K562 (cell line): Measurements from ENCODE around the gene DCTN2. TPM values are rescaled to one million over a fixed set of nuclear protein-coding genes. Genes with fewer than 3 reads are reported as not detected.

ENCODE experiments used
- ATAC-seq: fragments of 200-7000 bp; cut with Tn5 transposase; 3 replicates; pipeline ENCODE4 v1.9.1; 2020; ENCODE audit warnings: moderate library complexity
- BruUV-seq: library from RNA; stranded (reverse); fragments of 400-500 nt; replicated peaks from 2 replicates; lab custom pipeline; 2021; lab: Mats Ljungman, UMichigan
- CTCF ChIA-PET: fragments of 300-600 bp; formaldehyde crosslinking; extraction: SDS; loops from one replicate; lab custom pipeline; 2021; ENCODE audit warnings: low intra/inter-chr PET ratio; lab: Yijun Ruan, JAX
- POLR2A ChIA-PET: fragments of 300-600, 350-650 bp; sonication (Branson Sonifier 250); formaldehyde crosslinking; extraction: SDS; loops from one replicate; lab custom pipeline; 2021; ENCODE audit warnings: antibody characterized with exemption, inconsistent platforms; lab: Yijun Ruan, JAX
- DNase-seq, 4 experiments: peaks; one replicate each; pipeline versions ENCODE4 v3.0.0 to v3.0.0-alpha.2; 2011 to 2018; ENCODE audit warnings: low spot score in 3 of 4, mixed read lengths in 3 of 4; ENCODE audit errors: extremely low read depth in 1 of 4
- FAIRE-seq: peaks from 2 replicates; lab custom pipeline; 2011; peaks lifted over from hg19 to GRCh38; lab: Jason Lieb, UNC
- H2AFZ ChIP-seq: 2 replicates; pipeline ENCODE4 v1.6.0; 2011; ENCODE audit warnings: low read depth, low read length, control low read depth, inconsistent platforms
- H3K27ac ChIP-seq: fragments of 200-600 bp; 3 replicates; pipeline ENCODE4 v1.8.0; 2011; ENCODE audit warnings: low read depth, mild to moderate bottlenecking, control low read depth, inconsistent platforms, low read length, moderate library complexity, mixed read lengths; ENCODE audit errors: extremely low read depth
- H3K27me3 ChIP-seq, 2 experiments: fragments of 300-600 bp in 1 of 2; 2 replicates in 1 of 2; 3 replicates in 1 of 2; pipeline versions ENCODE4 v1.6.0 to v1.8.0; 2011; ENCODE audit warnings: inconsistent platforms in 2 of 2, low read length in 2 of 2, mild to moderate bottlenecking in 1 of 2, mixed read lengths in 1 of 2, moderate library complexity in 1 of 2; ENCODE audit not compliant: control insufficient read depth in 2 of 2, insufficient read depth in 2 of 2
- H3K36me3 ChIP-seq: fragments of 300-600 bp; 3 replicates; pipeline ENCODE4 v1.8.0; 2011; ENCODE audit warnings: mild to moderate bottlenecking, low read length, inconsistent platforms; ENCODE audit not compliant: control insufficient read depth, insufficient read depth
- H3K4me1 ChIP-seq, 2 experiments: fragments of 200-600 bp in 1 of 2; replicated peaks in 1 of 2; 2 replicates in 1 of 2; 3 replicates in 1 of 2; pipeline versions ENCODE4 v1.5.1 to v1.8.0; 2011; ENCODE audit warnings: inconsistent platforms in 2 of 2, low read length in 2 of 2, mild to moderate bottlenecking in 1 of 2, mixed read lengths in 1 of 2, moderate library complexity in 1 of 2; ENCODE audit not compliant: control insufficient read depth in 2 of 2, insufficient read depth in 2 of 2
- H3K4me2 ChIP-seq: 2 replicates; pipeline ENCODE4 v1.6.1; 2011; ENCODE audit warnings: low read length, control low read depth, inconsistent platforms, mixed read lengths; ENCODE audit not compliant: insufficient read depth
- H3K4me3 ChIP-seq: fragments of 200-600 bp; sonication (generic), shearing (Covaris generic); 2 replicates; pipeline ENCODE4 v1.5.1; 2016; ENCODE audit warnings: control low read depth, inconsistent platforms
- H3K79me2 ChIP-seq: fragments of 200-600 bp; 3 replicates; pipeline ENCODE4 v1.8.0; 2011; ENCODE audit warnings: low read length, inconsistent platforms; ENCODE audit not compliant: control insufficient read depth, insufficient read depth
- H3K9ac ChIP-seq, 2 experiments: 2 replicates each; pipeline versions ENCODE4 v1.6.0 to v1.6.1; 2011; ENCODE audit warnings: low read depth in 2 of 2, low read length in 2 of 2, control low read depth in 1 of 2, inconsistent platforms in 1 of 2, mild to moderate bottlenecking in 1 of 2, mixed read lengths in 1 of 2; ENCODE audit not compliant: insufficient read depth in 1 of 2
- H3K9me1 ChIP-seq: one replicate; pipeline ENCODE4 v1.6.0; 2011; ENCODE audit warnings: inconsistent platforms, mild to moderate bottlenecking, low read length, moderate library complexity; ENCODE audit not compliant: control insufficient read depth, insufficient read depth
- H3K9me3 ChIP-seq: replicated peaks from 2 replicates; pipeline ENCODE4 v1.5.1; 2011; ENCODE audit warnings: low read depth, low read length, inconsistent platforms; ENCODE audit not compliant: control insufficient read depth, insufficient read depth
- H4K20me1 ChIP-seq: replicated peaks from 2 replicates; pipeline ENCODE4 v1.6.1; 2011; ENCODE audit warnings: low read length, inconsistent platforms, mixed read lengths; ENCODE audit not compliant: control insufficient read depth, insufficient read depth
- ARID3A ChIP-seq: IDR thresholded peaks from 2 replicates; pipeline ENCODE4 v1.6.1; 2012; ENCODE audit warnings: low read depth, low read length, improper control_type of control experiment, borderline replicate concordance
- CBX8 ChIP-seq: fragments of 200-600 bp; sonication (generic); IDR thresholded peaks from 2 replicates; pipeline ENCODE4 v1.6.1; 2012; ENCODE audit warnings: borderline replicate concordance, mixed run types, low read depth, mild to moderate bottlenecking, moderate library complexity, mixed read lengths, low read length, control low read depth, inconsistent platforms; ENCODE audit not compliant: poor library complexity, severe bottlenecking; ENCODE audit errors: extremely low read depth
- CTBP1 ChIP-seq: fragments of 450-650 bp; IDR thresholded peaks from 2 replicates; pipeline ENCODE4 v1.6.1; 2016; ENCODE audit warnings: borderline replicate concordance
- E4F1 ChIP-seq: fragments of 250-450 bp; sonication (Bioruptor Pico); IDR thresholded peaks from 2 replicates; pipeline ENCODE4 v1.5.0; 2021; ENCODE audit warnings: mild to moderate bottlenecking, borderline replicate concordance
- ERF ChIP-seq: fragments of 450-650 bp; formaldehyde crosslinking; IDR thresholded peaks from 2 replicates; pipeline ENCODE4 v1.4.0; 2020; ENCODE audit warnings: mild to moderate bottlenecking, mixed read lengths
- ESRRB ChIP-seq: fragments of 250-450 bp; sonication (Bioruptor Pico); IDR thresholded peaks from 2 replicates; pipeline ENCODE4 v1.5.0; 2020; ENCODE audit warnings: mild to moderate bottlenecking, moderate library complexity, borderline replicate concordance
- ETS2 ChIP-seq: IDR thresholded peaks from 2 replicates; pipeline ENCODE4 v1.6.1; 2016; ENCODE audit warnings: borderline replicate concordance, missing genetic modification characterization, mild to moderate bottlenecking, moderate library complexity, missing compliant biosample characterization; ENCODE audit not compliant: poor library complexity, severe bottlenecking
- MECOM ChIP-seq: fragments of 250-450 bp; sonication (Bioruptor Pico); IDR thresholded peaks from 2 replicates; pipeline ENCODE4 v1.8.0; 2022; ENCODE audit warnings: inconsistent platforms
- POLR2A ChIP-seq: fragments of 450-650 bp; conservative IDR thresholded peaks from 2 replicates; pipeline ENCODE4 v1.6.1; 2016
- POLR2AphosphoS2 ChIP-seq: IDR thresholded peaks from 2 replicates; pipeline ENCODE4 v1.6.1; 2012; ENCODE audit warnings: low read length, improper control_type of control experiment
- POLR2AphosphoS5 ChIP-seq: IDR thresholded peaks from 2 replicates; pipeline ENCODE4 v1.6.1; 2011; ENCODE audit warnings: mild to moderate bottlenecking, low read depth, low read length, moderate library complexity; ENCODE audit not compliant: control insufficient read depth, insufficient read depth
- PREB ChIP-seq: sonication (generic); formaldehyde crosslinking; IDR thresholded peaks from 2 replicates; pipeline ENCODE4 v1.8.1; 2023; ENCODE audit warnings: mild to moderate bottlenecking, missing genetic modification reagents
- SAFB2 ChIP-seq: fragments of 200-400 bp; formaldehyde crosslinking; IDR thresholded peaks from 2 replicates; pipeline ENCODE4 v1.6.1; 2018; ENCODE audit warnings: borderline replicate concordance, low read length, low read depth, moderate library complexity; ENCODE audit not compliant: severe bottlenecking
- SUPT5H ChIP-seq: fragments of 450-650 bp; IDR thresholded peaks from 2 replicates; pipeline ENCODE4 v1.6.1; 2016
- ZBTB1 ChIP-seq: sonication (generic); formaldehyde crosslinking; IDR thresholded peaks from 2 replicates; pipeline ENCODE4 v1.8.1; 2023; ENCODE audit warnings: missing genetic modification reagents, low read depth, mild to moderate bottlenecking, borderline replicate concordance
- WGBS: fragments of 100-300 bp; shearing (Covaris generic); methylation state at CpG from one replicate; pipeline ENCODE4 v1.1.6; 2016; ENCODE audit warnings: low coverage, mixed read lengths; ENCODE audit not compliant: insufficient coverage; ENCODE audit errors: missing lambda C conversion rate; 5-methylcytosine and 5-hydroxymethylcytosine counted together
- in situ Hi-C: fragments of 300-500 bp; cut with MboI; formaldehyde crosslinking; loops from 4 replicates; pipeline ENCODE4 v1.15.0; 2018; ENCODE audit warnings: inconsistent platforms, mixed read lengths
- intact Hi-C: fragments of 100-400 bp; cut with micrococcal nuclease; formaldehyde crosslinking; loops from 2 replicates; pipeline ENCODE4 v1.14.2; 2022
- polyA plus RNA-seq, 8 experiments: library from polyadenylated mRNA; depleted of rRNA in 4 of 8; stranded (reverse) in 5 of 8; unstranded in 3 of 8; fragments of >200 nt; fragmentation: Nextera tagmentation in 2 of 8; fragmentation: Illumina TruSeq in 1 of 8; extraction: Ambion mirVana in 2 of 8; extraction: Trizol in 1 of 8; gene quantifications; 2 replicates each; pipeline versions ENCODE4 v1.2.1 to v1.2.3, GENCODE V29; 2011 to 2014; ENCODE audit warnings: inconsistent platforms in 1 of 8, missing spikeins in 1 of 8
- total RNA-seq, 7 experiments: library from RNA; depleted of rRNA in 6 of 7; stranded (reverse); fragments of >200 nt in 6 of 7; fragmentation: Illumina TruSeq in 2 of 7; extraction: Trizol in 2 of 7; gene quantifications; 2 replicates each; pipeline versions ENCODE4 v1.2.1 to v1.2.3, GENCODE V29; 2011 to 2021; ENCODE audit warnings: low replicate concordance in 1 of 7

Gene DCTN2
- total and polyA plus RNA-seq, 9 of the 15 experiments (the other 6 are each of a cell fraction or from before 2014, with no cell fraction given) = 43.6 to 270 (median 125) TPM

- Histone ChIP-seq H2AFZ (no peak overlapping the region), H3K9ac (no peak overlapping the region; a peak in 1 of 4 replicates), H3K36me3 (peaks cover 93% of the 10 kb centered on the region), H3K27ac (no peak overlapping the region)
- ChIA-PET CTCF (interaction anchor here (1.0 kb wide), 1 partner anchor 13 kb away, joined by 3 read pairs; no protein-coding TSS in a partner anchor), POLR2A (interaction anchor here (0.5 to 10.8 kb wide), 6 partner anchors 8 to 206 kb away, joined by 3 to 225 read pairs (median 4); partner anchors contain the start of genes B4GALNT1, DCTN2 and DDIT3)
- no peak for FAIRE-seq
- DNase-seq = no peak
- ATAC-seq = no peak
- no peak for TF ChIP-seq ZBTB1 (CRISPR knock-in tag)
- no peak for TF ChIP-seq ARID3A
- no peak for TF ChIP-seq CTBP1
- TF ChIP-seq POLR2AphosphoS5 = peak; percentile 51; the same call in 1 of the 2 replicates
- TF ChIP-seq ERF (CRISPR knock-in tag) = no peak
- 0 out of 2 replicates have a peak, but pooled peaks have one; percentile 22 for TF ChIP-seq SUPT5H
- no peak for TF ChIP-seq ETS2 (tag)
- no peak for TF ChIP-seq CBX8
- TF ChIP-seq E4F1 = no peak
- no peak for TF ChIP-seq SAFB2
- no peak for TF ChIP-seq PREB (CRISPR knock-in tag)
- TF ChIP-seq MECOM (CRISPR knock-in tag) = no peak
- TF ChIP-seq POLR2A = peak; percentile 31
- no peak for TF ChIP-seq ESRRB (CRISPR knock-in tag)
- TF ChIP-seq POLR2AphosphoS2 = peak; percentile 48; the same call in 1 of the 2 replicates
- TF ChIP-seq, all 486 proteins: peak for 4
- in situ Hi-C loops = no loop called here
- Histone ChIP-seq H4K20me1 (no peaks in the 10 kb centered on the region), H3K4me2 (no peak overlapping the region), H3K4me3 (no peak overlapping the region), H3K9me3 (no peaks in the 10 kb centered on the region), H3K4me1 (peaks cover 0 to 12% of the 10 kb centered on the region in 2 experiments; a peak in 2 of 5 replicates), H3K27me3 (no peaks in the 10 kb centered on the region), H3K79me2 (peaks cover under 1% of the 10 kb centered on the region; the same call in 2 of the 3 replicates), H3K9me1 (no peaks in the 10 kb centered on the region)
- intact Hi-C loops = no loop called here
- 82% methylated on average over 5 of the region's 5 CpGs for WGBS
- TSS peak; percentile 57 for BruUV-seq
These were observed 16.4 kb downstream of the DCTN2 start for GRCh38 chr12:57530396-57531142.
